PC-3 (cell line): Measurements from ENCODE around the gene SHLD1. TPM values are rescaled to one million over a fixed set of nuclear protein-coding genes. Genes with fewer than 3 reads are reported as not detected.

Experiments
- ATAC-seq: fragments of 200-7000 bp; cut with Tn5 transposase; 2 replicates; pipeline ENCODE4 v1.9.1; 2020; ENCODE audit warnings: mild to moderate bottlenecking, moderate library complexity
- BruUV-seq: library from RNA; stranded (reverse); fragments of 400-500 nt; replicated peaks from 2 replicates; lab custom pipeline; 2021; lab: Mats Ljungman, UMichigan
- CTCF ChIA-PET: fragments of 300-600 bp; sonication (Branson Sonifier 250); formaldehyde crosslinking; loops from one replicate; lab custom pipeline; 2022; ENCODE audit warnings: antibody characterized with exemption; lab: Charles Lee
- POLR2A ChIA-PET: fragments of 300-600 bp; sonication (Branson Sonifier 250); formaldehyde crosslinking; loops from one replicate; lab custom pipeline; 2022; ENCODE audit warnings: antibody characterized with exemption; ENCODE audit not compliant: unreplicated experiment; lab: Charles Lee
- DNase-seq: peaks from one replicate; pipeline ENCODE4 v3.0.0-alpha.2; 2015
- H2AFZ ChIP-seq: fragments of 300-600 bp; sonication (generic); 2 replicates; pipeline ENCODE4 v1.6.0; 2016; ENCODE audit warnings: antibody characterized with exemption, low read length
- H3F3A ChIP-seq: fragments of 300-600 bp; sonication (generic); one replicate; pipeline ENCODE4 v1.6.0; 2017; ENCODE audit warnings: antibody characterized with exemption, low read length, control low read depth, mild to moderate bottlenecking; ENCODE audit not compliant: unreplicated experiment
- H3K27ac ChIP-seq: fragments of 300-600 bp; sonication (generic); 2 replicates; pipeline ENCODE4 v1.5.1; 2016; ENCODE audit warnings: mild to moderate bottlenecking, low read length
- H3K27me3 ChIP-seq: fragments of 300-600 bp; sonication (generic); 2 replicates; pipeline ENCODE4 v1.6.1; 2016; ENCODE audit warnings: low read length, mixed read lengths
- H3K36me3 ChIP-seq: fragments of 300-600 bp; sonication (generic); 2 replicates; pipeline ENCODE4 v1.6.1; 2016; ENCODE audit warnings: low read depth, mixed run types, low read length, mixed read lengths
- H3K4me1 ChIP-seq: fragments of 300-600 bp; sonication (generic); 2 replicates; pipeline ENCODE4 v1.5.1; 2016; ENCODE audit warnings: low read length; ENCODE audit not compliant: insufficient read depth
- H3K4me2 ChIP-seq: fragments of 300-600 bp; sonication (generic); 2 replicates; pipeline ENCODE4 v1.6.0; 2016; ENCODE audit warnings: low read length
- H3K4me3 ChIP-seq: fragments of 300-600 bp; sonication (generic); 2 replicates; pipeline ENCODE4 v1.5.1; 2016; ENCODE audit warnings: mild to moderate bottlenecking, low read length, mixed read lengths
- H3K79me2 ChIP-seq: fragments of 300-600 bp; sonication (generic); 2 replicates; pipeline ENCODE4 v1.6.1; 2017; ENCODE audit warnings: low read length, mixed read lengths
- H3K9ac ChIP-seq: fragments of 300-600 bp; sonication (generic); 2 replicates; pipeline ENCODE4 v1.6.0; 2016; ENCODE audit warnings: mild to moderate bottlenecking, low read length
- H3K9me2 ChIP-seq: fragments of 300-600 bp; sonication (generic); replicated peaks from 2 replicates; pipeline ENCODE4 v1.6.1; 2016; ENCODE audit warnings: mixed run types, low read length, mixed read lengths
- H3K9me3 ChIP-seq: fragments of 300-600 bp; sonication (generic); 2 replicates; pipeline ENCODE4 v1.6.1; 2016; ENCODE audit warnings: low read length, mixed read lengths
- H4K20me1 ChIP-seq: fragments of 300-600 bp; sonication (generic); 2 replicates; pipeline ENCODE4 v1.6.1; 2016; ENCODE audit warnings: low read length, mixed read lengths
- CTCF ChIP-seq: fragments of 300-600 bp; sonication (generic); conservative IDR thresholded peaks from 2 replicates; pipeline ENCODE4 v1.5.1; 2017; ENCODE audit warnings: antibody characterized with exemption, low read depth, mild to moderate bottlenecking, low read length
- EZH2 ChIP-seq: fragments of 300-600 bp; sonication (generic); IDR thresholded peaks from one replicate; pipeline ENCODE4 v1.6.1; 2017; ENCODE audit warnings: antibody characterized with exemption, mild to moderate bottlenecking, low read length; ENCODE audit not compliant: unreplicated experiment
- EZH2phosphoT487 ChIP-seq: fragments of 300-600 bp; sonication (generic); IDR thresholded peaks from 2 replicates; pipeline ENCODE4 v1.6.1; 2018; ENCODE audit warnings: mild to moderate bottlenecking, antibody characterized with exemption, low read length, borderline replicate concordance
- intact Hi-C: fragments of 100-400 bp; cut with micrococcal nuclease; formaldehyde crosslinking; loops from 2 replicates; pipeline ENCODE4 v1.9.0; 2023
- total RNA-seq: library from RNA; depleted of rRNA; stranded (reverse); fragments of >200 nt; gene quantifications from 2 replicates; pipeline ENCODE4 v1.2.3, GENCODE V29; 2014

SHLD1 gene
- total RNA-seq, 1 experiment from 2014 or later = 3.4 TPM

- Histone ChIP-seq H3K27me3 (no peaks in the 10 kb centered on the region), H3K27ac (no peak overlapping the region), H3K9me2 (no peaks in the 10 kb centered on the region), H3K36me3 (no peaks in the 10 kb centered on the region), H3K9ac (no peak overlapping the region), H3K4me1 (0 out of 2 replicates have a peak, but pooled peaks cover 3% of the 10 kb centered on the region), H3K4me2 (no peak overlapping the region), H3K9me3 (no peaks in the 10 kb centered on the region), H3F3A (no peaks in the 10 kb centered on the region), H2AFZ (no peak overlapping the region), H3K79me2 (no peaks in the 10 kb centered on the region), H3K4me3 (no peak overlapping the region), H4K20me1 (no peaks in the 10 kb centered on the region)
- POLR2A ChIA-PET = no interaction called here
- DNase-seq (no peak), ATAC-seq (no peak)
- BruUV-seq = no TSS peak
- CTCF ChIA-PET = no interaction called here
- intact Hi-C loops = no loop called here
- no peak for TF ChIP-seq EZH2phosphoT487
- TF ChIP-seq EZH2 = no peak
- TF ChIP-seq CTCF = no peak
Measured at GRCh38 chr20:5818346-5818681, 68.1 kb downstream of the SHLD1 start.

GRCh38 chr20:5820738-5821137, 70.5 kb downstream of the SHLD1 start:
- TF ChIP-seq EZH2phosphoT487 (no peak), EZH2 (no peak), CTCF (no peak)
- Histone ChIP-seq H3K79me2 (no peaks in the 10 kb centered on the region), H3F3A (no peaks in the 10 kb centered on the region), H4K20me1 (no peaks in the 10 kb centered on the region), H3K27me3 (no peaks in the 10 kb centered on the region), H3K27ac (no peak overlapping the region), H3K4me2 (no peak overlapping the region), H3K4me1 (0 out of 2 replicates have a peak, but pooled peaks cover 3% of the 10 kb centered on the region), H3K36me3 (no peaks in the 10 kb centered on the region), H2AFZ (no peak overlapping the region), H3K9ac (no peak overlapping the region), H3K4me3 (no peak overlapping the region), H3K9me3 (no peaks in the 10 kb centered on the region), H3K9me2 (no peaks in the 10 kb centered on the region)
- POLR2A ChIA-PET = no interaction called here
- CTCF ChIA-PET = interaction anchor here (0.6 kb wide), 1 partner anchor 15 kb away, joined by 3 read pairs; no protein-coding TSS in a partner anchor
- intact Hi-C loops = no loop called here
- ATAC-seq (no peak), DNase-seq (no peak)
- BruUV-seq = no TSS peak

GRCh38 chr20:5821627-5822215, 71.5 kb downstream of the SHLD1 start:
- no peaks in the 10 kb centered on the region for H3K79me2 ChIP-seq
- no peak overlapping the region for H2AFZ ChIP-seq
- H4K20me1 ChIP-seq = no peaks in the 10 kb centered on the region
- no peak for ATAC-seq
- ChIA-PET POLR2A (no interaction called here), CTCF (no interaction called here)
- H3K36me3 ChIP-seq = no peaks in the 10 kb centered on the region
- no peaks in the 10 kb centered on the region for H3K9me3 ChIP-seq
- no peaks in the 10 kb centered on the region for H3K9me2 ChIP-seq
- BruUV-seq = no TSS peak
- DNase-seq = no peak
- no peak overlapping the region for H3K9ac ChIP-seq
- H3K27me3 ChIP-seq = no peaks in the 10 kb centered on the region
- H3K27ac ChIP-seq = no peak overlapping the region
- H3F3A ChIP-seq = no peaks in the 10 kb centered on the region
- TF ChIP-seq CTCF (no peak), EZH2phosphoT487 (no peak), EZH2 (no peak)
- 0 out of 2 replicates have a peak, but pooled peaks cover 3% of the 10 kb centered on the region for H3K4me1 ChIP-seq
- intact Hi-C loops = no loop called here
- no peak overlapping the region for H3K4me2 ChIP-seq
- no peak overlapping the region for H3K4me3 ChIP-seq
